Measurements from ENCODE around the gene CLSTN2.

DNA sequence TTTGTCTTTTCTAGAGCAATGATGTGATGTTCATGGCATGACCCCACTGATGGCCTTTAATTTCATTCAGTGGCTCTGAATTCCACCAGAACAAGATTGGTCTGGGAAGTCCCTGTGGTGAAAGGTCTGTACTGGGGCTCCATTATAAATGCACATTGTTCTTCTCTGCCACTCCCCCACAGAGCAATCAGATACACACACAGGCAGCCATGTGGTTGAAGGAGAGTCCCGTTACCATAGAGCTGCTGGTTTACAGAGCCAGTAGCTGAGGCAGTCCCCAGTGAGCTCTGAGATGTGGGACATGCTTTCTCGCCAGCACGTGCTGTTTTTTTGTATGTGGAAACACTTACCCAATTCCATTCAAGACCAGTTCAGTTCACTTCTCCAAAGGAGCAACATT is 570.2 kb downstream of the CLSTN2 start:
- TF ChIP-seq, protein P1, sequence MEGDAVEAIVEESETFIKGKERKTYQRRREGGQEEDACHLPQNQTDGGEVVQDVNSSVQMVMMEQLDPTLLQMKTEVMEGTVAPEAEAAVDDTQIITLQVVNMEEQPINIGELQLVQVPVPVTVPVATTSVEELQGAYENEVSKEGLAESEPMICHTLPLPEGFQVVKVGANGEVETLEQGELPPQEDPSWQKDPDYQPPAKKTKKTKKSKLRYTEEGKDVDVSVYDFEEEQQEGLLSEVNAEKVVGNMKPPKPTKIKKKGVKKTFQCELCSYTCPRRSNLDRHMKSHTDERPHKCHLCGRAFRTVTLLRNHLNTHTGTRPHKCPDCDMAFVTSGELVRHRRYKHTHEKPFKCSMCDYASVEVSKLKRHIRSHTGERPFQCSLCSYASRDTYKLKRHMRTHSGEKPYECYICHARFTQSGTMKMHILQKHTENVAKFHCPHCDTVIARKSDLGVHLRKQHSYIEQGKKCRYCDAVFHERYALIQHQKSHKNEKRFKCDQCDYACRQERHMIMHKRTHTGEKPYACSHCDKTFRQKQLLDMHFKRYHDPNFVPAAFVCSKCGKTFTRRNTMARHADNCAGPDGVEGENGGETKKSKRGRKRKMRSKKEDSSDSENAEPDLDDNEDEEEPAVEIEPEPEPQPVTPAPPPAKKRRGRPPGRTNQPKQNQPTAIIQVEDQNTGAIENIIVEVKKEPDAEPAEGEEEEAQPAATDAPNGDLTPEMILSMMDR (IDR thresholded peaks at IDR 0.05; ENCODE audit: low read length), result no peak
- TF ChIP-seq EZH2 (optimal IDR thresholded peaks at IDR 0.05; ENCODE audit: low read depth, low read length) (no peak), EZH2phosphoT487 (IDR thresholded peaks at IDR 0.05; ENCODE audit: low read length) (no peak)

Data from MM.1S (cell line).